Measurements from ENCODE around the gene TGFBR3L. TPM values are rescaled to one million over a fixed set of nuclear protein-coding genes. Genes with fewer than 3 reads are reported as not detected.

TGFBR3L gene
- total RNA-seq, 4 donors from 2014 or later, result 2.2 to 8.3 (median 6.1) TPM

DNA sequence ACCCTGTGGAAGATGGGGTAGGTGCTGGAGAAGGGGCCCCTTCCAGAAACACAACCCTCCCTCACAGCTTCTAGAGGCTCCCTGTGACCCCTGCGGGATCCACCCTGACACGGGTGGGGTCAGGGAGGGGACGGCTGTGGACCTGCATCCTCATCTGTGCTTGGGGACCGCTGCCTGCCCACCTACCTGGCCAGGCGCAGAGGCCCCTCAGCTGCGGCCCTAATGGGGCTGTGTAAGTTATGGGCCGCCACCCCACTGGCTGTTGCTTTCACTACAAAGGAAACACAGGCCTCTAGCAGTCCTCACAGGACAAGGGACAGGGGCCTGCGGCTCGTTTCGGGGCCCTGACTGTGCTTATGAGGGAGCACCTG, 18.3 kb downstream of the TGFBR3L start:
- no peaks in the 10 kb centered on the region for H3K9me3 ChIP-seq
- 90% methylated on average over 4 of the region's 10 CpGs for WGBS
- H3K4me1 ChIP-seq, result peaks cover 22 to 61% (median 53%) of the 10 kb centered on the region in 4 donors
- peaks cover 62 to 81% (median 75%) of the 10 kb centered on the region in 4 donors for H3K36me3 ChIP-seq
- TF ChIP-seq EP300 (IDR thresholded peaks at IDR 0.05) (no peak), POLR2A (IDR thresholded peaks at IDR 0.05; ENCODE audit: low read depth) (no peak), POLR2AphosphoS5 (IDR thresholded peaks at IDR 0.05) (no peak)
- TF ChIP-seq, protein P1, sequence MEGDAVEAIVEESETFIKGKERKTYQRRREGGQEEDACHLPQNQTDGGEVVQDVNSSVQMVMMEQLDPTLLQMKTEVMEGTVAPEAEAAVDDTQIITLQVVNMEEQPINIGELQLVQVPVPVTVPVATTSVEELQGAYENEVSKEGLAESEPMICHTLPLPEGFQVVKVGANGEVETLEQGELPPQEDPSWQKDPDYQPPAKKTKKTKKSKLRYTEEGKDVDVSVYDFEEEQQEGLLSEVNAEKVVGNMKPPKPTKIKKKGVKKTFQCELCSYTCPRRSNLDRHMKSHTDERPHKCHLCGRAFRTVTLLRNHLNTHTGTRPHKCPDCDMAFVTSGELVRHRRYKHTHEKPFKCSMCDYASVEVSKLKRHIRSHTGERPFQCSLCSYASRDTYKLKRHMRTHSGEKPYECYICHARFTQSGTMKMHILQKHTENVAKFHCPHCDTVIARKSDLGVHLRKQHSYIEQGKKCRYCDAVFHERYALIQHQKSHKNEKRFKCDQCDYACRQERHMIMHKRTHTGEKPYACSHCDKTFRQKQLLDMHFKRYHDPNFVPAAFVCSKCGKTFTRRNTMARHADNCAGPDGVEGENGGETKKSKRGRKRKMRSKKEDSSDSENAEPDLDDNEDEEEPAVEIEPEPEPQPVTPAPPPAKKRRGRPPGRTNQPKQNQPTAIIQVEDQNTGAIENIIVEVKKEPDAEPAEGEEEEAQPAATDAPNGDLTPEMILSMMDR (IDR thresholded peaks at IDR 0.05), result no peak
- no peaks in the 10 kb centered on the region for H3K27me3 ChIP-seq
- H3K4me3 ChIP-seq, result no peak overlapping the region
- H3K27ac ChIP-seq (replicated peaks in 1 of 4), result peak overlapping the region; percentile 91 to 96 (median 94)
- intact Hi-C loops (cut with DNase I), result no loop called here
- no peak for DNase-seq (ENCODE audit: extremely low spot score)

DNA sequence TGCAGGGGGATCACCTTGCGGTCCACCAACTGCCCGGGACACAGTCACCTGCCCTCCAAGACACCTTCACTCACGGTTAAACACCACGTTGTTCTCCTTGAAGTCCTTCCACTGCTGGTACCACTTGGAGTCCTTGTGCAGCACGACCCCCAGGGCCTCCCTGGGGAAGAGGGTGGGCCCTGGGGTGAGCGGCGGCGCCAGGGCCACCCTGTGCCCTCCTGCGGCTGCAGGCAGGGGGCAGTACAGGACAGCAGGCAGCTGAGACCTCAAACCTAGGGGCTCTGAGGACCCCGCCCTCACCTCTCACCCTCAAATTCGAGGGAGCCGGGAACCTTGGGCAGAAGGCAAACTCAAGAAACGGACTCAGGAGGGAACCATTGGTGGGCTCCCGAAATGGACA, 18.8 kb downstream of the TGFBR3L start:
- WGBS, result 82% methylated on average over 7 of the region's 14 CpGs
- TF ChIP-seq POLR2A (IDR thresholded peaks at IDR 0.05; ENCODE audit: low read depth) (no peak), POLR2AphosphoS5 (IDR thresholded peaks at IDR 0.05) (no peak), EP300 (IDR thresholded peaks at IDR 0.05) (no peak)
- TF ChIP-seq, protein P1 (IDR thresholded peaks at IDR 0.05), result peak in 1 of 3 experiments; percentile 30
- no peak for DNase-seq (ENCODE audit: extremely low spot score)
- Histone ChIP-seq H3K9me3 (no peaks in the 10 kb centered on the region), H3K27ac (replicated peaks in 1 of 4) (peak overlapping the region; percentile 91 to 96 (median 94)), H3K36me3 (peaks cover 62 to 86% (median 79%) of the 10 kb centered on the region in 4 donors), H3K27me3 (no peaks in the 10 kb centered on the region), H3K4me3 (no peak overlapping the region), H3K4me1 (peaks cover 17 to 56% (median 48%) of the 10 kb centered on the region in 4 donors)
- intact Hi-C loops (cut with DNase I), result no loop called here

DNA sequence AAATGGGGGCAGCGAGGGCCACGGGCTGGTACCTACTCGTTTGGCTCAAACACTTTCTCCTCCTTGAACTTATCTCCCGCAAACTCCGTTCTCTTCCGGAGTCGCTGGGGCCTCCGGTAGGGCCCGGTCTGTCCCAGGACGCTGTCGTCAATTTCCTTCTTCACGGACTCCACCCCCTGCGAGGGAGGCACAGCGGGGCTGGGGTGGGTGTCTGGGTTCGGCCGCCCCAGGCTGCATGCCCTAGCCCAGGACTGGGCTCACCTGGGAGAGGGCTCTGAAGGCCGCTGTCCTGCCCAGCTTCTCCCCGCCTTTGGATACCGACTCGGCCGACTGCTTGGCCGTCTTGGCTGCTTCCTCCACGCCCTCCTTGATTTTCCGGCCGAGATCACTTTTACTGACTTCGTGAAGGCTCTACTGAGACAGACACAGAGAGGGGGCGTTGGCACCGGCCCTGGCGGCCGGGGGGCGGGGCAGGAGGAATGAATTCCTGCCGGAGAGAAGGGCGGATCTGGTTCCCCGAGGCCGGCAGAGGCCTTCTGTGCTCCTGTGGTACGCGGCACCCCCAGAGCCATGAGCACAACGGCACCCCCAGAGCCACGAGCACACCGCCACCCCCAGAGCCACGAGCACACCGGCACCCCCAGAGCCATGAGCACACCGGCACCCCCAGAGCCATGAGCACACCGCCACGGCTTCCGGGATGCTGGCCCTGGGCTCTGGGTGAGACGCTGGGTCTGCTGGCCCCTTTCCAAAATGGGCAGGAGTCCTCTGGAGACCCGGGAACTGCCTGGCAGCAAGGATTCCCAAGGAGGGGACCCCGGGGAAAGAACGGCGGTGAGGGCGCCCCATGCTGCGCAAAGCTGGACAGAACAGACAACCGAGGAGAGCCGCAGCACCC, 19.4 kb downstream of the TGFBR3L start:
- Histone ChIP-seq H3K27me3 (no peaks in the 10 kb centered on the region), H3K4me3 (no peak overlapping the region), H3K27ac (replicated peaks in 1 of 4) (peak overlapping the region; percentile 91 to 96 (median 94)), H3K36me3 (peaks cover 62 to 89% (median 85%) of the 10 kb centered on the region in 4 donors), H3K9me3 (no peaks in the 10 kb centered on the region), H3K4me1 (peaks cover 13 to 55% (median 45%) of the 10 kb centered on the region in 4 donors)
- DNase-seq (ENCODE audit: extremely low spot score), result no peak
- TF ChIP-seq POLR2A (IDR thresholded peaks at IDR 0.05; ENCODE audit: low read depth), result no peak
- no peak for TF ChIP-seq EP300 (IDR thresholded peaks at IDR 0.05)
- TF ChIP-seq, protein P1 (IDR thresholded peaks at IDR 0.05), result no peak
- TF ChIP-seq POLR2AphosphoS5 (IDR thresholded peaks at IDR 0.05), result no peak
- intact Hi-C loops (cut with DNase I), result no loop called here
- WGBS, result 93% methylated on average over 29 of the region's 55 CpGs

DNA sequence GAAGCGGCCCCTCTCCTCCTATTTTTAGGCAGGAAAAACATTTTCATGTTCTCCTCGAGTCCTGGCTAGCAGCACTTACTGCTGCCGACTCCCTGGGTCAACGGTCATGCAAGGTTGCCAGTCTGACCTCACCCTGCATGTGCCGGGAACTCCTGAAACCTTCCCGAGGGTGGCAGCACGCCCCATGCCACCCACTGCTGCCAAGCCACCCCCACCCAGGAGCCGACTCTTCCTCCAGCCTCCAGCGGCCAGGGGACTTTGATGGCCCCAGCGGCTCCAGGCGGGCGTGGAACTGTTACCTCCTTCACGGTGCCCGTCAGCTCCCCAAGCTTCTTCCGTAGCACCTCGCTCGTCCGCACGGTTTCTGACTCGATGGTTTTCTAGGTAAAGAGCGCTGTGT, 20.1 kb downstream of the TGFBR3L start:
- H3K27me3 ChIP-seq, result no peaks in the 10 kb centered on the region
- no peak for TF ChIP-seq POLR2AphosphoS5 (IDR thresholded peaks at IDR 0.05)
- peaks cover 6 to 55% (median 45%) of the 10 kb centered on the region in 4 donors for H3K4me1 ChIP-seq
- 92% methylated on average over 19 of the region's 21 CpGs for WGBS
- no peak overlapping the region for H3K4me3 ChIP-seq
- H3K27ac ChIP-seq (replicated peaks in 1 of 4), result peak overlapping the region in 2 of 4 donors; percentile 95 to 96
- DNase-seq (ENCODE audit: extremely low spot score), result no peak
- intact Hi-C loops (cut with DNase I), result no loop called here
- peaks cover 63 to 96% (median 89%) of the 10 kb centered on the region in 4 donors for H3K36me3 ChIP-seq
- H3K9me3 ChIP-seq, result no peaks in the 10 kb centered on the region

DNA sequence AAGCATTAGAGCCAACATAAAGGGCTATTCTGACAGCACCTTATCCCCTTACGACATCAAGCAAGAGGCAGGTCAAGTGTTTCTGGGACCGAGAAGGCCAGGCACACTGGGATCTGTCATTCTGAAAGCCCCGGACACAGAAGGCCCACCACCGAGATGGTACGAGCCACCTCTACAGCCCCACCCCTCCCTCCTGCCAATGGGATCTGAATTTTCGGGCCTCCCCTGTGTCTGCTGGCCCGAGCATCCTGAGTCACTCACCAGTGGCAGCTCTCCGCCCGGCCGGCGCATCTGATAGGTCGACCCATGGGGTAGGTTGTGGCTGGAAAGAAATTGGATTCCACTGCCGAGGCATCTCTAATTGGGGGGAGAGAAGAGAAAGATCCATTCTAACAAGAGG, 26.2 kb downstream of the TGFBR3L start:
- peaks cover 32 to 54% (median 47%) of the 10 kb centered on the region in 4 donors for H3K36me3 ChIP-seq
- WGBS, result 85% methylated on average over 7 of the region's 13 CpGs
- no peak for DNase-seq (ENCODE audit: extremely low spot score)

More for the DNA sequence above, 26.2 kb downstream of the TGFBR3L start:
- no peak overlapping the region for H3K27ac ChIP-seq (replicated peaks in 1 of 4)
- TF ChIP-seq, protein P1 (IDR thresholded peaks at IDR 0.05), result no peak
- no peak for TF ChIP-seq EP300 (IDR thresholded peaks at IDR 0.05)
- TF ChIP-seq POLR2A (IDR thresholded peaks at IDR 0.05; ENCODE audit: low read depth), result no peak
- no peak for TF ChIP-seq POLR2AphosphoS5 (IDR thresholded peaks at IDR 0.05)
- H3K9me3 ChIP-seq, result no peaks in the 10 kb centered on the region
- H3K27me3 ChIP-seq, result no peaks in the 10 kb centered on the region
- peaks cover 19 to 66% (median 55%) of the 10 kb centered on the region in 4 donors for H3K4me1 ChIP-seq
- intact Hi-C loops (cut with DNase I), result loop anchor here (5.0 to 10.0 kb wide), 2 partner anchors 61 to 314 kb away; no protein-coding TSS in a partner anchor
- no peak overlapping the region for H3K4me3 ChIP-seq

All from esophagus muscularis mucosa (tissue), 4 donors.